AG04449 (cell line): Measurements from ENCODE around the gene ATP6V1F.

Source experiments
- CTCF ChIA-PET: fragments of 350-600 bp; formaldehyde crosslinking; extraction: SDS; loops from one replicate; lab custom pipeline; 2021; ENCODE audit warnings: antibody characterized with exemption; lab: Yijun Ruan, JAX
- POLR2A ChIA-PET: fragments of 400-600, 350-600 bp; formaldehyde crosslinking; extraction: SDS; loops from one replicate; lab custom pipeline; 2020; ENCODE audit warnings: antibody characterized with exemption, inconsistent platforms; lab: Yijun Ruan, JAX
- DNase-seq: peaks from one replicate; pipeline ENCODE4 v3.0.0-alpha.2; 2010; ENCODE audit warnings: low read depth, low spot score
- H3K4me3 ChIP-seq: 2 replicates; pipeline ENCODE4 v1.5.1; 2011; ENCODE audit warnings: low read depth, mild to moderate bottlenecking, control low read depth, low read length
- CTCF ChIP-seq: IDR thresholded peaks from one replicate; pipeline ENCODE4 v1.5.1; 2011; ENCODE audit warnings: mild to moderate bottlenecking, moderate library complexity, low read length, control low read depth, inconsistent platforms; ENCODE audit not compliant: insufficient read depth; ENCODE audit errors: missing control alignments

The ATP6V1F gene

DNA sequence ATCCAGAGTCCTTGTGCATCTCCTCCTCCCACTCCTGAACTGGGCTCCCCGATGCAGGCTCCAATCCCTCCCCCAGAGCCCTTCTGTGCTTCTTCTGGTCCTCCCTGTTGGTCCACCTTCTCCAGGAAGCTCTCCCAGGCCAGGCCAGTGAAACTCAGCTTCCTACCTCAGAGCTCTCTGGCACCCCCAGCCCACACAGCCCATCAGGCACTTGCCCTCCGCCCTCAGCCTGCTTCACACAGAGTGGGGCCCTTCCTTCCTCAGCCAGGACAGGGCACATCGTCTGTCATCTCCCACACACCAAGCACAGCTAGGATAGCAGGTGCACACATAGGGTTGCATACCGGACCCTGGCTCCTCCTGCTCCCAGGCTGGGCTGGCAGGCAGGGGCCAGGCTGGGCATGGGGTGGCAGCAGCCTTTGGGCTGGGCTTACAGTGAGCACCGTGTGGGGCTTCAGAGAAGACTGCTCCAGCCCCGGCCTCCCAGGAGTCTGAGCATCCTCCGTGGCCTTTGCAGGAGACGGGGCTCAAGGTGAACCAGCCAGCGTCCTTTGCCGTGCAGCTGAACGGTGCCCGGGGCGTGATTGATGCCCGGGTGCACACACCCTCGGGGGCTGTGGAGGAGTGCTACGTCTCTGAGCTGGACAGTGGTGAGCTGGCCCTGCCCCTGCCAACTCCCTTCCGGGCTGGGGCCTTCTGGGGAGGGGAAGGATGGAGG is 6.5 kb upstream of the ATP6V1F start:
- no peak for TF ChIP-seq CTCF
- no peak for DNase-seq
- ChIA-PET CTCF (interaction anchor here (1.0 to 1.9 kb wide), 2 partner anchors 9 to 13 kb away, joined by 3 to 16 read pairs; no protein-coding TSS in a partner anchor), POLR2A (interaction anchor here (1.1 kb wide), 1 partner anchor 23 kb away, joined by 3 read pairs; no protein-coding TSS in a partner anchor)
- no peak overlapping the region for H3K4me3 ChIP-seq

DNA sequence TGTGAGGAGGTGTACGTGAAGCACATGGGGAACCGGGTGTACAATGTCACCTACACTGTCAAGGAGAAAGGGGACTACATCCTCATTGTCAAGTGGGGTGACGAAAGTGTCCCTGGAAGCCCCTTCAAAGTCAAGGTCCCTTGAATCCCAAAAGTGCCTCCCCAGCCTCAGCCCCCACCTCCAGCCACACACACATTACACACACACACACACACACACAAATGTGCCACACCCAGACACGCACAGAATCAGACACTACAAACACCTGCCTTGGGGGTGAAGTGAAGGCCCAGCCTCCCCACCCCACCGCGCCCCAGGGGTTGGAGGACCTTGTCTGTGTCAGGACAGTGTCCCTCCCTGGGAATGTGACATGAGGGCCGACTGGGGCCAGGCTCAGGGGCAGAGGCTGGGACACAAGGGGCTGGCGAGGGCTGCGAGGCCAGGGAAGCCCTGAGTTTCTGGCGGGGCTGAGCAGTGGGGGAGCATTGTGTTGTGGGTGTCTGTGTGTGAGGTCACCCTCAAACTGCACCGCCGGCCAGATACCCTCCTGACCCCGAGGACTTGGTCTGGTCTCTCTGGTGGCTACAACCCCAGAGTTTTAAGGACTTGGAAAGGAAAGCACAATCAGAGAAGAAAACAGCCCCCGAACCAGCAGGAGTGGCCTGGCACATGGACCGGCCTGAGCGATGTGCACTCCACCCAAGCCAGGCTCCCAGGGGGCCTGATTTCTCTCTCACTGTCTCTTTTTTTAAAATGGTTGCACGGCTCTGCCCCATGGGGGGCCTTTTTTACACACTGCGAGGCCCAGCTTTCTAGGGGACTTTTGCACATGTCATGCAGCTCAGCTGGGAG is 4.0 kb upstream of the ATP6V1F start:
- ChIA-PET POLR2A (no interaction called here), CTCF (interaction anchor here (6.1 to 17.9 kb wide), 2 partner anchors 16 to 24 kb away, joined by 48 to 203 read pairs; no protein-coding TSS in a partner anchor)
- DNase-seq: no peak
- no peak overlapping the region for H3K4me3 ChIP-seq
- TF ChIP-seq CTCF: no peak

- DNase-seq: no peak
- TF ChIP-seq CTCF: no peak
- H3K4me3 ChIP-seq: no peak overlapping the region
- ChIA-PET CTCF (interaction anchor here (1.1 to 17.9 kb wide), 4 partner anchors 13 to 233 kb away, joined by 7 to 203 read pairs (median 28); no protein-coding TSS in a partner anchor), POLR2A (interaction anchor here (0.8 to 1.1 kb wide), 2 partner anchors 9 to 30 kb away, joined by 3 read pairs; no protein-coding TSS in a partner anchor)
Observed at GRCh38 chr7:128859232-128860157, 3.2 kb upstream of the ATP6V1F start.

GRCh38 chr7:128860158-128861073 is 2.2 kb upstream of the ATP6V1F start:
- no peak overlapping the region for H3K4me3 ChIP-seq
- no peak for DNase-seq
- CTCF ChIA-PET: interaction anchor here (1.1 to 17.9 kb wide), 4 partner anchors 12 to 232 kb away, joined by 7 to 203 read pairs (median 28); no protein-coding TSS in a partner anchor
- TF ChIP-seq CTCF: peak; percentile 18
- POLR2A ChIA-PET: interaction anchor here (0.6 to 1.6 kb wide), 5 partner anchors 10 to 31 kb away, joined by 3 to 5 read pairs (median 3); no protein-coding TSS in a partner anchor
